Uterus (tissue), 2 donors: ENCODE measurements around the gene C8G.

Experiments used
- POLR2A ChIP-seq, 2 donors: fragments of 450-650 bp; IDR thresholded peaks; one replicate each; pipeline ENCODE4 v1.6.1; 2016; ENCODE audit warnings: antibody characterized with exemption in 2 of 2, mild to moderate bottlenecking in 1 of 2, moderate library complexity in 1 of 2
- TF ChIP-seq, protein P1 (sequence below), 4 experiments: fragments of 200-600 bp in 2 of 4; fragments of 450-650 bp in 2 of 4; sonication (generic) in 2 of 4; IDR thresholded peaks; one replicate each; pipeline ENCODE4 v1.5.1; 2016 to 2019; ENCODE audit warnings: antibody characterized with exemption in 4 of 4, mild to moderate bottlenecking in 2 of 4, moderate library complexity in 1 of 4

DNA sequence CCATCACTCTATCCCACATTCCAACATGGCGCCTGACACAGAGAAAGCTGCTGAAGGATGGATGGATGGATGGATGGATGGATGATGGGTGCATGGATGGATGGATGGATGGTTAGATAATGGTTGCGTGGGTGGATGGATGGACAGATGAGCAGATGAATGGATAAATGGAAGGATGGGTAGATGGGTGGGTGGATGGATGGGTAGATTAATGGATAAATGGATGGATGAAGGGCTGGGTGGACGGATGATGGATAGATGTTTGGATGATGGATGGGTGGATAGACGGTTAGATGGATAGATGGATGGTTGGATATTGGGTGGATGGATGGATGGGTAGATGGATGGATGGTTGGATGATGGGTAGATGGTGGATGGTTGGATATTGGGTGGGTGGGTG lies 11.6 kb downstream of the C8G start:
- TF ChIP-seq, protein P1, sequence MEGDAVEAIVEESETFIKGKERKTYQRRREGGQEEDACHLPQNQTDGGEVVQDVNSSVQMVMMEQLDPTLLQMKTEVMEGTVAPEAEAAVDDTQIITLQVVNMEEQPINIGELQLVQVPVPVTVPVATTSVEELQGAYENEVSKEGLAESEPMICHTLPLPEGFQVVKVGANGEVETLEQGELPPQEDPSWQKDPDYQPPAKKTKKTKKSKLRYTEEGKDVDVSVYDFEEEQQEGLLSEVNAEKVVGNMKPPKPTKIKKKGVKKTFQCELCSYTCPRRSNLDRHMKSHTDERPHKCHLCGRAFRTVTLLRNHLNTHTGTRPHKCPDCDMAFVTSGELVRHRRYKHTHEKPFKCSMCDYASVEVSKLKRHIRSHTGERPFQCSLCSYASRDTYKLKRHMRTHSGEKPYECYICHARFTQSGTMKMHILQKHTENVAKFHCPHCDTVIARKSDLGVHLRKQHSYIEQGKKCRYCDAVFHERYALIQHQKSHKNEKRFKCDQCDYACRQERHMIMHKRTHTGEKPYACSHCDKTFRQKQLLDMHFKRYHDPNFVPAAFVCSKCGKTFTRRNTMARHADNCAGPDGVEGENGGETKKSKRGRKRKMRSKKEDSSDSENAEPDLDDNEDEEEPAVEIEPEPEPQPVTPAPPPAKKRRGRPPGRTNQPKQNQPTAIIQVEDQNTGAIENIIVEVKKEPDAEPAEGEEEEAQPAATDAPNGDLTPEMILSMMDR (IDR thresholded peaks at IDR 0.05), result no peak
- TF ChIP-seq POLR2A (IDR thresholded peaks at IDR 0.05), result no peak
